Mammary epithelial cell (primary cell): ENCODE data around the gene BCL7C.

Experiments
- CTCF ChIP-seq, 2 donors: IDR thresholded peaks in 1 of 2; conservative IDR thresholded peaks in 1 of 2; 2 replicates each; pipeline ENCODE4 v1.5.1; 2011 to 2012; ENCODE audit warnings: inconsistent platforms in 2 of 2, low read length in 2 of 2, mild to moderate bottlenecking in 2 of 2, control low read depth in 1 of 2, low read depth in 1 of 2; ENCODE audit not compliant: insufficient read depth in 1 of 2; ENCODE audit errors: extremely low read depth in 1 of 2
- EZH2 ChIP-seq: IDR thresholded peaks from 2 replicates; pipeline ENCODE4 v1.6.1; 2012; ENCODE audit warnings: low read length, inconsistent platforms, borderline replicate concordance

- TF ChIP-seq CTCF (conservative IDR thresholded peaks at IDR 0.05 in 1 of 2, IDR thresholded peaks at IDR 0.05 in 1 of 2; ENCODE audit: extremely low read depth in 1 of 2, insufficient read depth in 1 of 2, low read depth in 1 of 2, low read length in 2 of 2) = no peak
- no peak for TF ChIP-seq EZH2
These were observed 16.7 kb upstream of the BCL7C start for GRCh38 chr16:30910427-30911029.
